GM19397 (cell line): ENCODE measurements around the gene DHRS1.
"Not testable (repeated sequence)": the region's sequence is repeated elsewhere in the genome, so short reads cannot be mapped to it uniquely, and the experiment has no call there.

Experiments used
- ATAC-seq: cut with Tn5 transposase; IDR thresholded peaks from one replicate; pipeline ENCODE4 v1.9.1; 2021; ENCODE audit warnings: mild to moderate bottlenecking, moderate library complexity; ENCODE audit not compliant: unreplicated experiment

DHRS1 gene

DNA sequence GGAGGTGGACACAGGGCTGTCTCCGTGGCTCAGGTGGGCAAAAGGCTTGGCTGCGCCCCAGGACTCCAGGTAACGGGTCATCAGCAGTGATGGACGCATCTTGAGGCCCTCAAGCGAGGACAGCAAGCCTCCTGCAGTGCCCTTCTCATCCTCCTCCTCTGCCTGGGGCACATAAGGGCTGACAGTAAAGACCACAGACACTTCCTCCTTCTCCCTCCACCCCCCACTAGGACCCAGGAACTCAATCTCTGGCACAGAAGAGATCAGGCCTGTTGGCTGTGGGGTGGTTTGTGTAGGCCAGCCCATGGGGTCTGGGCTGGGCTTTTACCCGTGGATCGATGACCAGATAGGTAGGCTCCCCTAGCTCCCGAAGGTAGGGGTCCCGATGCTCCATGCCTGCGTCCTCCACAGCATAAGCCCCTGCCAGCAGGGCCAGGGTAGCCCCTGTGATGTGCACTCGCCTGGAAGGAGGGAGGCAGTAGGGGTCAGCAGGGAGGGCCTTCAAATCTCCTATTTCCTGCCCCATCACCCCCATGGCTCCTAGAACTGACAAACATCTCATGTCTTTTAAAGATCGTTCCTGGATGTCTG is 29.6 kb upstream of the DHRS1 start:
- no peak for ATAC-seq

DNA sequence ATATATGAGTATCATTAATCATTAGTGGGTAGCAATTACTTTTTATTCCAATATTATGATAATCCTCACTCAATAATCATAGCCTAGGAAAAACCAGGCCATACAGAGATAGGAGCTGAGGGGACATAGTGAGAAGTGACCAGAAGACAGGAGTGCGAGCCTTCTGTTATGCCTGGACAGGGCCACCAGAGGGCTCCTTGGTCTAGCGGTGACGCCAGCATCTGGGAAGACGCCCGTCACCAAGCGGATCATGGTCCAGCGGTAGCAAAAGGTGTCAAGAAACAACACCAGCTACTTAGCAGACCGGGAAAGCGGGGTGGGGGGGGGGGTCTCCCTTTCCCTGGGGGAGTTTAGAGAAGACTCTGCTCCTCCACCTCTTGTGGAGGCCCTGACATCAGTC is 28.3 kb upstream of the DHRS1 start:
- ATAC-seq: not testable (repeated sequence)

DNA sequence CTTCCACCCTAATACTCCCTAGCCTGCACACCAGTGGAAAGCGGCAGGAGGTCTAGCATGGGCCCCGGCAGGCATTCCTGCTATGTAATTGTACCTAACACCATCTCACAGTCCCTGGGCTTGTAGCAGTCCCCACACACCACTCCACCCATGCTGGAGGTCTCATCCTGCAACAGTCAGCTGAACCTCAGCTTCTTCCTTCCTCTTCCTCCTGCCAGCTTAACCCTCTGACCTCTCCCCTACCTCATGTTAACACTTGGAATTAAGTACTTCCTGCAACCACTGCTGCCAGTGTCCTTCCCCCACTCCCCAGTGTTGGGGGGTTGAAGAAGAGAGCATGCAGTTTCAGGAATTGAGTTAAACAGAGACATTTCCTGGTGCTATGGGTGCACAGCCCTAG is 27.7 kb upstream of the DHRS1 start:
- no peak for ATAC-seq

DNA sequence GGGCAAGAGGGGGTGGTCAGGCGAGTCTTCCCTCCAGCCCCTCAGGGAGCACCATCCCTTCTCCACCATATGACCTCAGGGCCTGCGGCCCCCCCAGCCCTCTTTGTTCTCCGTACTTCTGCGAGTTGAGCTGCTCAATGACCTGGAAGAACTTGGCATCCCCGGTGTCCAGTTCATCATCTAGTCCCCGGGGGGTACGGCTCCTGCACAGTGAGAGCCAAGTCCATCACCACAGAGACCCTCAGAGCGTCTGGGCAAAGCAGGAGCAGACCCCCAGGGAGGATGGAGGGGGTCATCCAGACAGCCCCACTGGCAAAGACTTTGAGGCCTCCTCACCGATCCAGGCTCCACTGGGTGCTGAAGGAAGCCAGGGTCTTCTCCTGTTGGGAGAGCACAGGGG is 26.4 kb upstream of the DHRS1 start:
- no peak for ATAC-seq

DNA sequence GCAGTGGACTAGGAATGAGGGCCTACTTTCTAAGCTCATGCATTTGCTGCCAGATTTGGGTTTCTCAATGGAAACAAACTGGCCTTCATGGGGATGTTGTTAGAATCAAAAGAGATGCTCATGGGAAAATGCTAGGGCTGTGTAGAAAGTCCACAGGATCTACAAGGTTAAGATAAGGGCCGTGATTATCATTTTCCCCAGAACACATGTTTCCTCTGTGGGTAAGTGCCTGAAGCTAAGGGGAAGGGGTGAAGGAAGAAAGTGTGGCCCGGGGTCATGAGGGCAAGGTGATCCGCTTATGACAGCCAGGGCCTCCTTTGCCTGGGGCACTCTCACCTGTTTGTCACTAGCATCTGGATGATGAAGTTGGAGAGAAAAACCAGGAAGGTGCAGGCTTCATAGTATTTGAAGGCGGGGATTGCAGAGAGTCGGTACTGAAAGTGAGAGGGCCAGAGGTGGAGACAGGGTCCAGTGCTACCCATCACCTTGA is 25.5 kb upstream of the DHRS1 start:
- ATAC-seq: no peak

DNA sequence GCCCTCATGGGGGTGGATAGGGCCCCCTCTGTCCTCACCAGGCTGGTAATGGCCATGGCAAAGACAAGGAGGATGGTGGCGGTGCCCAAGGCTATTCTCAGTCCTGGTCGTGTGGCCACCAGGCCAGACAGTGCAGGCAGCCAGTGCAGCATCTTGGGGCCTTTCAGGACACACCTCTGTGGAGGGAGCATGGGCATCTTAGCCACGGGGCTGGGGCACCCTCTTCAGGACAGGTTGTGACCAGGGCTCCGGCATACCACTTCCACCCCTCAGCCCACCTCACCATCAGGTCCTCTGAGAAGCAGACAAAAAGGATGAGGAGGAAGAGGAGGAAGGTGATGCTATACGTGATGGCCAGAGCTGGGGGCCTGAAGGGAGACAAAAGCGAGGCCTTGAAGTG is 24.4 kb upstream of the DHRS1 start:
- ATAC-seq: no peak

DNA sequence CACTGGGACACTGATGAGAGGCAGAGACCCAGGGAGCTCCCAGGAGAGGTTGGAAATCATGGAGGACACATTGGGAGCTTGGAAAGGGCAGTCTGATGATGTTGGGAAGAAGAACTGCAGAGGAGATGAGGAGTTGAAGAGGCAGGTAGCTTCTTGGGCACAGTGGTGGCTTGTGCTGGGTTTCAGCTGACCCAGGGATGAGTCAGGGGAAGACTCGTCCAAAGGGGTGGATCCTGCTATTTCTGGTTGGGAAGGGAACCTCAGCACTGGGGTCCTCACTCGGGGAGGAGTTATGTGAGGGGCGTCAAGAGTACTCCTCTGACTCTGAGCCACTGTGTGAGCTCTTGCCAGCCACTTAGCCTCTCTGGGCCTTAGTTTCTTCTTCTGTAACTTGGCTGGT is 23.8 kb upstream of the DHRS1 start:
- no peak for ATAC-seq

DNA sequence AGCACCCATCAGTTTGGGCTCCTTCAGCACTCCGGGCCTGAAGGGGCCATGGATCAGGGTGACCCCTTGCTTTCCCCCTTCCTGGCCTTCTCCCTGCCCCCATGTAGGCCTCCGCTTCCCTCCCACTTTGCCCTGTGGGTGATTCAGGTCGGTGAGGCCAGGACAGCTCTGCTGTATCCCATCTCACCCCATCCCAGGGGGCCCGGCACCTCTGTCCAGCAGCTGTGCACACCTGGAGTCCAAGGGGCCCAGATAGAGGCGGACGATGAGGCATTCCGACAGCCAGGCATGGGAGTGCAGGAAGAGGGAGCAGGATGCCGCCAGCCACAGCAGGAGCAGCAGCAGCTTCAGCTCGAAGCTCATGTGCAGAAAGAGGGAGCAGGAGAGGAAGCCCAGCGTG is 23.1 kb upstream of the DHRS1 start:
- no peak for ATAC-seq

DNA sequence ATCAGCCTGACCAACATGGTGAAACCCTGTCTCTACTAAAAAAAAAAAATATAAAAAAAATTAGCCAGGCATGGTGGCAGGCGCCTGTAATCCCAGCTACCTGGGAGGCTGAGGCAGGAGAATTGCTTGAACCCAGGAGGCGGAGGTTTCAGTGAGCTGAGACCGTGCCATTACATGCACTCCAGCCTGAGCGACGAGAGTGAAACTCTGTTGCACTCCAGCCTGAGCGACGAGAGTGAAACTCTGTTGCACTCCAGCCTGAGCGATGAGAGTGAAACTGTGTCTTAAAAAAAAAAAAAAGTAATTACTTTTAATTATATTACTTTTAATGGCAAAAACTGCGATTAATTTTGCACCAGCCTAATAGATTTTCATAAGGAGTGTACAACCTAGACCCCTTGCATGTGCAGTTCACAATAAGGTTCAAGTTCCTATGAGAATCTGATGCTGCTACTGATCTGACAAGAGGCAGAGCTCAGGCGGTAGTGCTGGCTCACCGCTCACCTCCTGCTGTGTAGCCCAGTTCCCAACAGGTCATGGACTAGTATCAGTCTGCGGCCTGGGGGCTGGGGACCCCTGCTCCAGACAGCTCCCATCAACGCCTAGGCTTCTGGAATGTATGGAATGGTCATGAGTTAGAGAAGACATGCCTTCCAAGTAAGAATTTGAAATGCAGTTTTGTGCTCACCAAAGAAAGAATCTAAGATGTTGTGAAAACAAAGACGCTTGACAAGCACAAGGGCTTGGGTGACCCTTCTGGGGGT is 21.8 kb upstream of the DHRS1 start:
- ATAC-seq: no peak

DNA sequence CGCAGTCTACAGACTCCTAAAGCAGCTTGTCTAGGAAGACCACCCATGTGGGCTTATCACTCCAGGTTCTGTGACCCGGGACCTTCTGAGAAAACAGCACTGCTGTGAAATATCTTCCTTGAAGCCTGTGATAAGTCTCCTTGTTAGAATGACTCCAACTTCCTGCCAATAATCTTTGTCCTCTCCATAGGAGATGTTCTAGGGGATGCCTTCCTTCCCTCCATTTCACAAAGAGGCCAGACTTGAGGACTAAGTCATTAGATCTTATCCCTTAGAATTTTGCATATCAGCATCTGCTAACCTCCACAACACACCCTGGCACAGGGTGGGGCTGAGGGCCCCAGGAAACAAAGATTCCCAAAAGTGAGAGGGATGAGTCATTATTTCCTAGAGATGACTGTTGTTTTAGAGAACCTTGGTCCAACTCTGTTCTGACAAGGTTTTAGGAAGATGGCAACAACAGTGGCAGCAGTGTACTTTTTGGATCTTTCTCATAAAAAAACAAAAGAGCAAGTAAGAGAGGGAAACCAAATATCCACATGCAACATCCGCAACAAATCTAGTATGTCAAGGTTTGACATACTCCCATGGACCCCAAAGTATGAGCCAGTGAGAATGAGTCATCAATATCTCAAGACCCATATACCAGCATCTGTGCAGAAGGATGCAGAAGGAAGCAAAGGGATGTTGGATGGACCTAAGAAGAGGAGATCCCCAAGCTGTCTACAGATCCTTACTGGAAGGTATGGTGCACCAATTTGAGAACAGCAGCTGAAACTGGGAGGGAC is 17.8 kb upstream of the DHRS1 start:
- ATAC-seq: no peak

DNA sequence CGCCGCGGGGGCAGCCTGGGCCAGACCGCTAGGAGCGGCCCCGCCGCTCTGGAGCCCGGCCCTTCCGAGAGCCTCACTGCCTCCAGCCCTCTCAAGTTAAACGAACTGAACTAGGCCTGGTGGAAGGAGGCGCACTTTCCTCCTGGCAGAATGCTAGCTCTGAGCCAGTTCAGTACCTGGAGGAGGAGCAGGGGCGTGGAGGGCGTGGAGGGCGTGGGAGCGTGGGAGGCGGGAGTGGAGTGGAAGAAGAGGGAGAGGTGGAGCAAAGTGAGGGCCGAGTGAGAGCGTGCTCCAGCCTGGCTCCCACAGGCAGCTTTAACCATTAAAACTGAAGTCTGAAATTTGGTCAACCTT is 17.0 kb upstream of the DHRS1 start:
- ATAC-seq: no peak

DNA sequence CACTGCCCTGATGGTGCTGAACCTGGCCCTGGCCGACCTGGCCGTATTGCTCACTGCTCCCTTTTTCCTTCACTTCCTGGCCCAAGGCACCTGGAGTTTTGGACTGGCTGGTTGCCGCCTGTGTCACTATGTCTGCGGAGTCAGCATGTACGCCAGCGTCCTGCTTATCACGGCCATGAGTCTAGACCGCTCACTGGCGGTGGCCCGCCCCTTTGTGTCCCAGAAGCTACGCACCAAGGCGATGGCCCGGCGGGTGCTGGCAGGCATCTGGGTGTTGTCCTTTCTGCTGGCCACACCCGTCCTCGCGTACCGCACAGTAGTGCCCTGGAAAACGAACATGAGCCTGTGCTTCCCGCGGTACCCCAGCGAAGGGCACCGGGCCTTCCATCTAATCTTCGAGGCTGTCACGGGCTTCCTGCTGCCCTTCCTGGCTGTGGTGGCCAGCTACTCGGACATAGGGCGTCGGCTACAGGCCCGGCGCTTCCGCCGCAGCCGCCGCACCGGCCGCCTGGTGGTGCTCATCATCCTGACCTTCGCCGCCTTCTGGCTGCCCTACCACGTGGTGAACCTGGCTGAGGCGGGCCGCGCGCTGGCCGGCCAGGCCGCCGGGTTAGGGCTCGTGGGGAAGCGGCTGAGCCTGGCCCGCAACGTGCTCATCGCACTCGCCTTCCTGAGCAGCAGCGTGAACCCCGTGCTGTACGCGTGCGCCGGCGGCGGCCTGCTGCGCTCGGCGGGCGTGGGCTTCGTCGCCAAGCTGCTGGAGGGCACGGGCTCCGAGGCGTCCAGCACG is 16.4 kb upstream of the DHRS1 start:
- no peak for ATAC-seq

DNA sequence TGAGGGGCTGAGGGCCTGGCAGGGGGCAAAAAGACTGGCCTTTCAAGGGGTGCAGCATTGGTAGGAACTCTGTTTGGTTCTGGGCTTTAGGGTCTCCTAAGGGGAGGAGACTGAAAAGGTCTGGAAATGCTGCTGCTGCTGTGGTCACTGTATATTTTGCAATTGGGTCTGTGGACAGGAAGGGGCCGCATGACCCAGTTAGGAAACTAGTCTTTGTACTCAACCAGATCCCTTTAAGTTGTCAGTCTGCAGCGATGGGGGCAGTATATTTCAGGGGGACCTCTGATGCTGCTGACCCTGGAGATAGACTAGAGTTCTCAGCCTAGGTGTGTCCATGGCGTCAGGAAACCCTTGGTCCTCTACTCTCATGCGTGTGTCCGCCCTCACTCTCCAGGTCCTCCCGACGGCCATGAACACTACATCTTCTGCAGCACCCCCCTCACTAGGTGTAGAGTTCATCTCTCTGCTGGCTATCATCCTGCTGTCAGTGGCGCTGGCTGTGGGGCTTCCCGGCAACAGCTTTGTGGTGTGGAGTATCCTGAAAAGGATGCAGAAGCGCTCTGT is 15.7 kb upstream of the DHRS1 start:
- no peak for ATAC-seq

DNA sequence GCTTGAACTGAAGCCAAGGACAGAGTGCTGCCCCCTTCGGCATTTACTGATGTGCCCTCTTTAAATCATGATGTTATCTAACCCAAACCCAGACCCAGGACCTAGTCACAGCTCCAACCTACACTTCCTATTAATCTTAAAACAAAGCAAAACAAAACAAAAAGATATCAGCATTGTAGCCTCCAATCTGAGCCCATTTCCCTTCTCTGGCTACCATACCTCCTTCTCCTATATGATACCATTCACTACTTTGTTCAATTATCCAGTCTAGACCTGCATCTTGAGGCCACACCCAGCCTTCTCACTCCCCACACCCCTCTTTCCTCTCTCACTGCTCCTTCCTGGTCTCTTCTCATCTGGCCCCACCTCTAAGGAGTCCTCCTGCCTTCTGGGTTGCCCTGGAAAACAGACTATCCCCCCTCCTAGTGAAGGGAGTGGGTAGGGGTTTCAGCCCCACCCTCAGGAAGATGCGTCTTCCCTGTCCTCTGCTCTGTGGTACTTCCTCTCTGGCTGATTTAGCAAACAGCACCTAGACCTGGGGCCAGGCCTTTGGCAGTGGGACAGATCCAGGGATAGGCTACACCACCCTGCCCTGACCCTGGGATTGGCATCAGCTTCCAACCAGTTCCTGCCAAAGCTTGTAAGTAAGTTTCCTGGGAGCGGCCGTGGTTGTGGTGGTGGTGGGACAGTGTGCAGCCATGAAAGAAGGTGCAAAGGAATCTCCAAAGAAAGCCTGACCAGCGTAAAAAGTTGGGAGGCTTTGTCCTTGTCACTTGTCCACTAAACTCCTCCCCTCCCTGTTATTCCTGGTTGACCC is 15.0 kb upstream of the DHRS1 start:
- ATAC-seq: no peak

DNA sequence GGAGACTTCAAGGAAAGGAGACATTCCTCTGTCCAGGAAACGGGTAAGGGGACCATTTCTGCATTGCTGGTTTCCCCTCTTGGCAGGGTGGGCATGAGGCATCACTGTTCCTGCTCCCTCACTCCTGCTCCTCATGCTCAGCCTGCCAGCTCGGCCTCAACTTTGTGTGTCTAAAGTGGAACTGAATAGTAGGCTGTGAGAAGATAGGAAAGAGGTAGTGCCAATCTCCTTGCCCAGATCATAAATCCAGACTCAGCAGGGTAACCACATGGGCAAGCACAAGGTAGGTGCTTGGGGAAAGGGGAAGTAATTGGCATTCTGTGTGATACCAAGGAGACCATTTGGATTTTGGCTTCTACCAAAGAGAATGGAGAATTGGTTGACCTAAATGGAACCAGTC is 14.3 kb upstream of the DHRS1 start:
- no peak for ATAC-seq

DNA sequence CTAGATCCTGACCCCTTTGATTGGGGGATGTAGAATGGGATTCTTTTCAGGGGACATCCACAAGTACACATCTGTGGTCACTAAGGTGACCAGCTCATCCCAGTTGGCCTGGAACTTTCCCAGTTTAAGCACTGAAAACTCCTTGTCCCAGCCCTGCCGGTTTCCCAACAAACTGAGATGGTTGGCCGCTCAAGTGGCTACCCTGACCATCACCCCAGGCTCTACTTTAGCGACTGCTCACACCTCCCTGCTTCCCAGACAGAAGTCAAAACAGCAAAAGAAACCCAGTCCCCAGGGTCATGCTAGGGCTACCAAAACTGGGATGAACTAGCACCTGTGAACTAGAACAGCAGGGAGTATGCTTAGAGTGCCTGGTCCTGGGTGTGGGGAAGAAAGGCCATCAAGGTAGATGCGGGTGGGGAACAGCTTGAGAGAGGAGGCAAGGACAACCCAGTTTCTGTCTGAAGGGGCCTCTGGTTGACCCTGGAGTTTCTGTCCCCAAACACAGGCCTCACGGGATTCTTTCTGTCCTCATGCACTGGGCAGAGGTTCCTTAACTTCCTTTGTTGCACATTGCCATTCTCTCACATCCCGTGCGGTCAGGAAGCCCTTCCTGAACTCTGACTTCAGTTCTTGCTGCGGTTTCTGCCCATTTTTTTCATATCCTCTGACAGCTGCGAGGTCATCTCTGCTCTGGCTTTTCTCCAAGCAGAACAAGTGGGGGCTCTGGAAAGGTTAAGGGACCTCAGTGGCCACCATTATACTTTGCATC is 13.3 kb upstream of the DHRS1 start:
- ATAC-seq: no peak

DNA sequence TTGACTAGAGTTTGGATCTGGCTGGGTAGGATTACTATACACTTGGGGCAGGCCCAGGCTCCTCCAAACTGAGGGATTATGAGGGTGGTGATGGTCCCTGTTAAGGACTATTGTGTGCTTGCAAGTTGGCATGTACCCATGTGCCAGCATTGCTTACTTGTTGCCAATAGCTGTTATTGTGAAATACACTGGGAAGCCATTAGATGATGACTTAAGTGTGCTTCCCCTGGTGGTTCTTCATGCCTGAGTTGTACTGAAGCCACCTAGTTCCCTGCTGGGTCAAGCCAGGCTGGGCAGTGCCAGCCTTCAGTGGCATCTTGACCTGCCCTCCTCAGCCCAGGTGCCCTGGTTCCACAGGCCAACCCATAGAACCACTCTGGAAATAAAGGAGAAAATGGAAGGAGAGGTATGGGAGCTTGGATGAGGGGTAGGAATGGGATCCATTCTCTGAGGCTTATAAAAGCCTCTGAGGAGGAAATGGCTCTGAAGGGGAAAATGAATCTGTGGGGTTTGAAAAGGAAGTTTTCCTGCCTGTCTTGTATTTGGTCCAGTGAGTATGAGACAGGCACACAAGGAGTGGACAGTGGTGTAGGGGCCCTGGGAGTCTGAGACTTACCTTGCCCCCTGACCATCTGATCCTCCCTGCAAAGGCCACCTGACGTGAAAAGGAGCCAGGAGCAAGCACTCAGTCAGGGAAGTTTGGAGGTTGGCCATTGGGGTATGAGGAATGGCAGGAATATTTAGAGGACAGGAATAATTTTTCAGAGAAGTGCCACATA is 12.4 kb upstream of the DHRS1 start:
- no peak for ATAC-seq
